ENCODE results near the gene PRDM15. TPM values are rescaled to one million over a fixed set of nuclear protein-coding genes. Genes with fewer than 3 reads are reported as not detected.

Gene PRDM15
- total RNA-seq, 4 donors from 2014 or later = 7.6 to 27.5 (median 12.9) TPM

- H3K27me3 ChIP-seq = no peaks in the 10 kb centered on the region
- DNase-seq (ENCODE audit: low spot score in 2 of 2) = peak in 1 of 2 donors; percentile 77
- no peaks in the 10 kb centered on the region for H3K9me3 ChIP-seq
- H3K4me3 ChIP-seq = no peak overlapping the region
- no peak overlapping the region for H3K27ac ChIP-seq
- WGBS = 100% methylated on average over 9 of the region's 25 CpGs
- peaks cover 50% of the 10 kb centered on the region for H3K36me3 ChIP-seq
- H3K4me1 ChIP-seq = no peaks in the 10 kb centered on the region
- TF ChIP-seq POLR2AphosphoS5 (IDR thresholded peaks at IDR 0.05) (no peak), POLR2A (IDR thresholded peaks at IDR 0.05) (no peak)
Observed at GRCh38 chr21:41834252-41834925, 44.8 kb downstream of the PRDM15 start.

DNA sequence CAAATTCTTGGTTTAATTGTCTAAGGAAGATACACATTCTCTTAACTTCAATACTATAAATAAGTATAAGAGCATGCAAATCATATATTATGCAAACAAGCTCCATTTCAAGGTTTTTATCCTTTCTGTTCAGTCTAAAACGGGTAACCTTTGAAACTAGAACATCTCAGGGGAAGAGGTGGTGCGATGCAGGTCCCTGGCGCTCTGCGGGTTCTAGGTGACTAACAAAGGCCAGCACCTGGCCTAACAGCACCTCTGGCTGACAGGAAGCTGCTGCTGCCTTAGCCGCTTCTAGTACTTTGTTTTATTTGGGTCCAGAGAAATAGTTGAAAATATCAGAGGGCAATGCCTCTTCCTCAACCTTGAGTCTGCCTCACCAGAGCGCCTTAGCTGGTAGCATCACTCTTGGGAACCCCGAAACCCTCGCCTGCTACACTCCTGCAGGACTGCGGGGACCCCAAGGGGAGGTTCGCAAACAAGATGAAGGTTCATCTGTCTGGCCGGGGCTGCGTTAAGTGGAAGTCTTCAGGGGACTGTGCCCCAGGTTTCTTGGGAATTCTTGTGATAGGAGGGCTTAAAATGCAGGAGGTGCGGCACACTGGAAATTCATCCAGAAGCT is 45.5 kb downstream of the PRDM15 start:
- H3K4me3 ChIP-seq = no peak overlapping the region
- H3K27me3 ChIP-seq = no peaks in the 10 kb centered on the region
- H3K36me3 ChIP-seq = peaks cover 43% of the 10 kb centered on the region
- peak in 1 of 2 donors; percentile 65 for DNase-seq (ENCODE audit: low spot score in 2 of 2)
- H3K4me1 ChIP-seq = no peaks in the 10 kb centered on the region
- no peaks in the 10 kb centered on the region for H3K9me3 ChIP-seq
- 95% methylated on average over 11 of the region's 13 CpGs for WGBS
- H3K27ac ChIP-seq = no peak overlapping the region
- TF ChIP-seq POLR2A (IDR thresholded peaks at IDR 0.05) = no peak
- no peak for TF ChIP-seq EP300 (IDR thresholded peaks at IDR 0.05)
- TF ChIP-seq POLR2AphosphoS5 (IDR thresholded peaks at IDR 0.05) = no peak
- TF ChIP-seq, protein P1, sequence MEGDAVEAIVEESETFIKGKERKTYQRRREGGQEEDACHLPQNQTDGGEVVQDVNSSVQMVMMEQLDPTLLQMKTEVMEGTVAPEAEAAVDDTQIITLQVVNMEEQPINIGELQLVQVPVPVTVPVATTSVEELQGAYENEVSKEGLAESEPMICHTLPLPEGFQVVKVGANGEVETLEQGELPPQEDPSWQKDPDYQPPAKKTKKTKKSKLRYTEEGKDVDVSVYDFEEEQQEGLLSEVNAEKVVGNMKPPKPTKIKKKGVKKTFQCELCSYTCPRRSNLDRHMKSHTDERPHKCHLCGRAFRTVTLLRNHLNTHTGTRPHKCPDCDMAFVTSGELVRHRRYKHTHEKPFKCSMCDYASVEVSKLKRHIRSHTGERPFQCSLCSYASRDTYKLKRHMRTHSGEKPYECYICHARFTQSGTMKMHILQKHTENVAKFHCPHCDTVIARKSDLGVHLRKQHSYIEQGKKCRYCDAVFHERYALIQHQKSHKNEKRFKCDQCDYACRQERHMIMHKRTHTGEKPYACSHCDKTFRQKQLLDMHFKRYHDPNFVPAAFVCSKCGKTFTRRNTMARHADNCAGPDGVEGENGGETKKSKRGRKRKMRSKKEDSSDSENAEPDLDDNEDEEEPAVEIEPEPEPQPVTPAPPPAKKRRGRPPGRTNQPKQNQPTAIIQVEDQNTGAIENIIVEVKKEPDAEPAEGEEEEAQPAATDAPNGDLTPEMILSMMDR (IDR thresholded peaks at IDR 0.05) = no peak

GRCh38 chr21:41832596-41833496 is 46.3 kb downstream of the PRDM15 start:
- no peaks in the 10 kb centered on the region for H3K9me3 ChIP-seq
- 91% methylated on average over 15 of the region's 17 CpGs for WGBS
- peak in 1 of 2 donors; percentile 71 for DNase-seq (ENCODE audit: low spot score in 2 of 2)
- no peak overlapping the region for H3K27ac ChIP-seq
- TF ChIP-seq, protein P1 (IDR thresholded peaks at IDR 0.05) = no peak
- TF ChIP-seq POLR2AphosphoS5 (IDR thresholded peaks at IDR 0.05) (no peak), EP300 (IDR thresholded peaks at IDR 0.05) (no peak), POLR2A (IDR thresholded peaks at IDR 0.05) (no peak)
- H3K36me3 ChIP-seq = peaks cover 46% of the 10 kb centered on the region
- no peaks in the 10 kb centered on the region for H3K27me3 ChIP-seq
- no peaks in the 10 kb centered on the region for H3K4me1 ChIP-seq
- H3K4me3 ChIP-seq = no peak overlapping the region

- H3K4me1 ChIP-seq = no peaks in the 10 kb centered on the region
- H3K27me3 ChIP-seq = no peaks in the 10 kb centered on the region
- H3K9me3 ChIP-seq = no peaks in the 10 kb centered on the region
- peaks cover 46% of the 10 kb centered on the region for H3K36me3 ChIP-seq
- WGBS = 95% methylated on average over 14 of the region's 17 CpGs
- no peak for DNase-seq (ENCODE audit: low spot score in 2 of 2)
- H3K27ac ChIP-seq = no peak overlapping the region
- TF ChIP-seq EP300 (IDR thresholded peaks at IDR 0.05) = no peak
- TF ChIP-seq POLR2AphosphoS5 (IDR thresholded peaks at IDR 0.05) = no peak
- TF ChIP-seq, protein P1 (IDR thresholded peaks at IDR 0.05) = no peak
- no peak for TF ChIP-seq POLR2A (IDR thresholded peaks at IDR 0.05)
- no peak overlapping the region for H3K4me3 ChIP-seq
Observed at GRCh38 chr21:41831866-41832595, 47.1 kb downstream of the PRDM15 start.

DNA sequence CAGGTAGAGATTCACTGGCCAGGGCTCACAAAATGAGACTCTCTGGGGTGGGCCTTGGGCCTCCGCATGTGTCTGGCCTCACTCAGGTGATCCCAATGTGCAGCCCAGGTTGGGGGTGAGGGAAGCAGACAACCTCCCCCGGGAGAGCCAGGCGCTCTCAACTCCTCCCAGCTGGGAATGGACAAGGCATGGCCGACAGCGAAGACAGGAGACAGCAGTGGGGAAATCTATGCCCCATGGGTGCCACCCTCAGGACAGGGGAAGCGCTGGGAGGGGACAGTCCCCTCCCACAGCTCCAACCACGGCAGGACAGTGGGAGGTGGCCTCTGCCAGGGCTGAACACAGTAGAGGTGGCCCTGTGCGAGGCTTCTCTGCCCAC is 47.7 kb downstream of the PRDM15 start:
- no peaks in the 10 kb centered on the region for H3K27me3 ChIP-seq
- 87% methylated on average over 3 of the region's 8 CpGs for WGBS
- no peaks in the 10 kb centered on the region for H3K9me3 ChIP-seq
- TF ChIP-seq, protein P1 (IDR thresholded peaks at IDR 0.05) = no peak
- H3K27ac ChIP-seq = no peak overlapping the region
- H3K4me1 ChIP-seq = no peaks in the 10 kb centered on the region
- no peak for DNase-seq (ENCODE audit: low spot score in 2 of 2)
- peaks cover 46% of the 10 kb centered on the region for H3K36me3 ChIP-seq
- H3K4me3 ChIP-seq = no peak overlapping the region

Data from suprapubic skin (tissue), 4 donors.